GM06990 (cell line): ENCODE measurements around the gene MARCHF7.

Source experiments
- DNase-seq: peaks from one replicate; pipeline ENCODE4 v3.0.0-alpha.2; 2011; ENCODE audit not compliant: insufficient read length; ENCODE audit errors: extremely low read depth
- H3K27me3 ChIP-seq: replicated peaks from 2 replicates; pipeline ENCODE4 v1.6.0; 2011; ENCODE audit warnings: low read length; ENCODE audit not compliant: control insufficient read depth, insufficient read depth
- H3K36me3 ChIP-seq: 2 replicates; pipeline ENCODE4 v1.5.1; 2011; ENCODE audit warnings: low read length; ENCODE audit not compliant: control insufficient read depth, insufficient read depth
- H3K4me3 ChIP-seq: replicated peaks from 2 replicates; pipeline ENCODE4 v1.5.1; 2011; ENCODE audit warnings: low read depth, mild to moderate bottlenecking, control low read depth, low read length
- TF ChIP-seq, protein P1 (sequence below): IDR thresholded peaks from 2 replicates; pipeline ENCODE4 v1.5.1; 2011; ENCODE audit warnings: low read length, control low read depth, mild to moderate bottlenecking, inconsistent platforms; ENCODE audit not compliant: insufficient read depth, poor library complexity, severe bottlenecking

Gene MARCHF7

DNA sequence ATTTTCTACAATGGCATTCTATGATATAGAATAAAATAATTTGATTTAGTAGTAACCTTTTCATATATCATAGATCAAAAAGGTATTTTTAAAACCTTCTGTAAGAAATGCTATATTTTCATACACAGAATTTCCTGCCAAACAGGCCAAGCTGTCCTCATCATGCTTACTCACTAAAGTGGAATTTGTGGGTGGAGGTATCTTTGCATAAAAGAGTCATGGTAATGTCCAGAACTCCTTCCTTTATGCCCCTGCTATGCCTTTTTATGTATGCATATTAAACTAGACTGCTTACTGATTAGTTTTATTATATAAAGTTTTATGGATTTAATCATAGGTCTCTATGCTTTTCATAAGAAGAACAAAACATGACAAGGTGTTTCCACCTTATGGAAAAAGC, 27.5 kb upstream of the MARCHF7 start:
- DNase-seq = no peak
- Histone ChIP-seq H3K27me3 (no peaks in the 10 kb centered on the region), H3K4me3 (no peak overlapping the region), H3K36me3 (no peaks in the 10 kb centered on the region)
- TF ChIP-seq, protein P1, sequence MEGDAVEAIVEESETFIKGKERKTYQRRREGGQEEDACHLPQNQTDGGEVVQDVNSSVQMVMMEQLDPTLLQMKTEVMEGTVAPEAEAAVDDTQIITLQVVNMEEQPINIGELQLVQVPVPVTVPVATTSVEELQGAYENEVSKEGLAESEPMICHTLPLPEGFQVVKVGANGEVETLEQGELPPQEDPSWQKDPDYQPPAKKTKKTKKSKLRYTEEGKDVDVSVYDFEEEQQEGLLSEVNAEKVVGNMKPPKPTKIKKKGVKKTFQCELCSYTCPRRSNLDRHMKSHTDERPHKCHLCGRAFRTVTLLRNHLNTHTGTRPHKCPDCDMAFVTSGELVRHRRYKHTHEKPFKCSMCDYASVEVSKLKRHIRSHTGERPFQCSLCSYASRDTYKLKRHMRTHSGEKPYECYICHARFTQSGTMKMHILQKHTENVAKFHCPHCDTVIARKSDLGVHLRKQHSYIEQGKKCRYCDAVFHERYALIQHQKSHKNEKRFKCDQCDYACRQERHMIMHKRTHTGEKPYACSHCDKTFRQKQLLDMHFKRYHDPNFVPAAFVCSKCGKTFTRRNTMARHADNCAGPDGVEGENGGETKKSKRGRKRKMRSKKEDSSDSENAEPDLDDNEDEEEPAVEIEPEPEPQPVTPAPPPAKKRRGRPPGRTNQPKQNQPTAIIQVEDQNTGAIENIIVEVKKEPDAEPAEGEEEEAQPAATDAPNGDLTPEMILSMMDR = no peak

DNA sequence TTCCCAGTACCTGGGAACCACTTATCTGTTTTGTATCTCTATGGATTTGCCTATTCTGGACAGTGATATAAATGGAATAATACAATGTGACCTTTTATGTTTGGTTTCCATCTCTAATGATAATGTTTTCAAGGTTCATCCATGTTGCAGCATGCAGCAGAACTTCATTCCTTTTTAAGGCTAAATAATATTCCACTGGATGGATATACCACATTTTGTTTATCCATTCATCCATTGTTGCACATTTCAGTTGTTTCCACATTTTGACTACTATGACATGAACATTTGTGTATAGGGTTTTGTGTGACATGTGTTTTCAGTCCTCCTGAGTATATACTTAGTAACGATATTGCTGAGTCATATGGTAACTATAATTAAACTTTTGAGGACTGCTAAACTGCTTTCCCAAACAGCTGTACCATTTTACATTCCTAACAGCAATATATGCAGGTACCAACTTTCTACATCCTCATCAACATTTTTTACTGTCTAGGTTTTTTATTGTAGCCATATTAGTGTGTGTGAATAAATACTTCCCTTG, 17.7 kb upstream of the MARCHF7 start:
- Histone ChIP-seq H3K36me3 (no peaks in the 10 kb centered on the region), H3K4me3 (no peak overlapping the region), H3K27me3 (no peaks in the 10 kb centered on the region)
- TF ChIP-seq, protein P1 = no peak
- no peak for DNase-seq

DNA sequence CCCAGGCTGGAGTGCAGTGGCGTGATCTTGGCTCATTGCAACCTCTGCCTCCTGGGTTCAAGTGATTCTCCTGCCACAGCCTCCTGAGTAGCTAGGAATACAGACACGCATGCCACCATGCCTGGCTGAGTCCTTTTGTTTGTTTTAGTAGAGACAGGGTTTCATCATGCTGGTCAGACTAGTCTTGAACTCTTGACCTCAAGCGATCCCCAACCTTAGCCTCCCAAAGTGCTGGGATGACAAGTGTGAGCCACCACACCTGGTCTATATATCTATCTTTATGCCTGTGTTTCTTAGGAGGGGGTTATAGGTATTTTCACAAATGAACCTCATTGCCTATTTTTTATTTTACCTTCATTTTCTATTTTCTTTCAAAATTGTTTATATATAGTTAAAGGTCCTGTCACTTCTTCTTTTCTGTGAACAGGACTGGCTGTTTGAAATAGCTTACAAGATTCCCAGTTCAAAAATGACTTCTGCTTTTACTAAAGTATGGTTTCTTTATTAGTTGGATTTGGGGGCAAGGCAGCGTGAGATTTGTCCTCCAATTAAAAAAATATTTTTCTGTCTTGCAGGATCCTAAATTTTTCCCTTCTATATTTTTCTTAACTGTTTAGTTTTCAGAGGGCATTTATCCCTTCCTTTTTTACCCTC, 16.4 kb upstream of the MARCHF7 start:
- Histone ChIP-seq H3K27me3 (no peaks in the 10 kb centered on the region), H3K4me3 (no peak overlapping the region), H3K36me3 (no peaks in the 10 kb centered on the region)
- peak; percentile 16 for DNase-seq
- TF ChIP-seq, protein P1 = no peak

DNA sequence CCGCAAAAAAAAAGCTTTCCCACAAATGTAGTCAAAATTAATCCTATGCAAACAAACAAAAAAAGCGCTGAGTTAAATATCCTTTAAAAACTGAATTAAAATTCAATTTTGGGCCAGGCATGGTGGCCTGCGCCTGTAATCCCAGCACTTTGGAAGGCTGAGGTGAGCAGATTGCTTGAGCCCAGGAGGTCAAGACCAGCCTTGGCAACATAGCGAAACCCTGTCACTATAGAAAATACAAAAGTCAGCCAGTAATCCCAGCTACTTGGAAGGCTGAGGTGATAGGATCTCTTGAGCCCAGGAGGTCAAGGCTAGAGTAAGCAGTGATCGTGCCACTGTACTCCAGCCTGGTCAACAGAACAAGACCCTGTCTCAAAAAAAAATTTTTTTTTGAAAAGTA, 8.8 kb upstream of the MARCHF7 start:
- Histone ChIP-seq H3K4me3 (no peak overlapping the region), H3K36me3 (no peaks in the 10 kb centered on the region), H3K27me3 (no peaks in the 10 kb centered on the region)
- DNase-seq = no peak
- TF ChIP-seq, protein P1 = no peak

GRCh38 chr2:159706385-159706980, 5.8 kb upstream of the MARCHF7 start:
- no peak for DNase-seq
- Histone ChIP-seq H3K4me3 (no peak overlapping the region), H3K27me3 (no peaks in the 10 kb centered on the region), H3K36me3 (no peaks in the 10 kb centered on the region)
- TF ChIP-seq, protein P1 = no peak
